ENCODE data around the gene COL10A1.

COL10A1 gene

GRCh38 chr6:116078522-116078921, 47.4 kb downstream of the COL10A1 start:
- DNase-seq, result no peak

GRCh38 chr6:116074732-116075390, 51.1 kb downstream of the COL10A1 start:
- no peak for DNase-seq

- no peak for DNase-seq
These were observed 52.0 kb downstream of the COL10A1 start for GRCh38 chr6:116073765-116074440.

DNA sequence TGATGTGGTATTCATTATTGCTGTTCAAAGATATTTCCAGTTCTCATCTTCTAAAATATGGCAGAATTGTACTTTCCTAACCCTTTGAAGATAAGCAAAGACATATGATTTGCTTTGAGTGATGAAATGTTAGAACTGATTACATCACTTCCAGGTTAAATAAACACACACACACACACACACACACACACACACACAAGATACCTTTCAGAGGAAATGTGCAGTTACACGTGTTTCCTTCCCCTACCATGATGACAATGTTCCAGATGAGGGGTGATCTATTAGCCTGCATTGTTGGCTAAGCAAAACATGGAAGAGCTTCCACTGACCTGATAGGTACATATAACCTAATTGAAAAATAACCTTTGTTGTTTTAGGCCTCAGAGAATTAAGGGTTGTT, 53.6 kb downstream of the COL10A1 start:
- no peak for DNase-seq

GRCh38 chr6:116070616-116071389, 55.1 kb downstream of the COL10A1 start:
- no peak for DNase-seq

DNA sequence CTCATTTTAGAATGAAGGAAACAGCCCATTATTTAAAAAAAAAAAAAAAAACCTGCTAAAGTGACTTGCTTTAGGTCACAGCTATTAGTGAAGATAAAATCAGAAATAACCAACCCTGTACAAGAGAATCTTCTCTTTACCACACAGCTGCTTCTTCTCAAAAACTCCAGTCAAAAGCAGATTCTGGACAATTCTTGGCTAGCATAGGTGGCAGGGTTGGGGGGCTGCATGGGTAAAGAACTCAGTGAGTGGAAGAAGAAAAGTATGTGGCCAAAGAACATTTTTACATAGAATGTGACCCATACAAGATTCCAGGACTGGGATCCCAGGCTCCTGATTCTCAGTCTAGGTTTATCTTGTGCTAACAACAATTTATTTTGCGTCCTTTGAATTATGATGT, 55.8 kb downstream of the COL10A1 start:
- DNase-seq, result no peak

Measured in NCI-H187 treated with DMSO at 0.1 percent for 48 hours (cell line).